Type B pancreatic cell (in vitro differentiated cells): ENCODE data around the gene VN1R5. TPM values are rescaled to one million over a fixed set of nuclear protein-coding genes. Genes with fewer than 3 reads are reported as not detected.

Experiments used
- DNase-seq: peaks from one replicate; pipeline ENCODE4 v3.0.0; 2021; ENCODE audit warnings: mixed read lengths; ENCODE audit not compliant: unreplicated experiment; ENCODE audit errors: extremely low spot score
- H3K27ac Mint-ChIP-seq: 2 replicates; pipeline ENCODE4 v1.8.0; 2021; ENCODE audit warnings: mild to moderate bottlenecking, mixed read lengths
- H3K27me3 Mint-ChIP-seq: 2 replicates; pipeline ENCODE4 v1.8.0; 2021; ENCODE audit warnings: mixed read lengths
- H3K36me3 Mint-ChIP-seq: 2 replicates; pipeline ENCODE4 v1.8.0; 2021; ENCODE audit warnings: mixed read lengths
- H3K4me1 Mint-ChIP-seq: one replicate; pipeline ENCODE4 v1.8.0; 2021; ENCODE audit warnings: mixed read lengths; ENCODE audit not compliant: unreplicated experiment
- H3K4me3 Mint-ChIP-seq: 2 replicates; pipeline ENCODE4 v1.8.0; 2021; ENCODE audit warnings: mild to moderate bottlenecking, mixed read lengths
- H3K9me3 Mint-ChIP-seq: 2 replicates; pipeline ENCODE4 v1.8.0; 2021; ENCODE audit warnings: mixed read lengths
- CTCF ChIP-seq: fragments of 200-600 bp; sonication (generic); conservative IDR thresholded peaks from 2 replicates; pipeline ENCODE4 v1.5.0; 2021; ENCODE audit warnings: antibody characterized with exemption, mild to moderate bottlenecking
- total RNA-seq: library from RNA; stranded (reverse); gene quantifications from 2 replicates; pipeline ENCODE4 v1.2.1, GENCODE V29; 2021; ENCODE audit warnings: low replicate concordance

Gene VN1R5
- total RNA-seq, 1 donor from 2014 or later, result not detected

- no peak overlapping the region for H3K4me3 Mint-ChIP-seq
- no peak for TF ChIP-seq CTCF
- no peaks in the 10 kb centered on the region for H3K27me3 Mint-ChIP-seq
- H3K4me1 Mint-ChIP-seq, result no peaks in the 10 kb centered on the region
- H3K27ac Mint-ChIP-seq, result no peak overlapping the region
- no peaks in the 10 kb centered on the region for H3K36me3 Mint-ChIP-seq
- no peak for DNase-seq
- no peaks in the 10 kb centered on the region for H3K9me3 Mint-ChIP-seq
These were observed 10.2 kb downstream of the VN1R5 start for GRCh38 chr1:247266053-247266452.

GRCh38 chr1:247268390-247269045 is 12.6 kb downstream of the VN1R5 start:
- peaks cover 6% of the 10 kb centered on the region for H3K9me3 Mint-ChIP-seq
- no peak for DNase-seq
- H3K27me3 Mint-ChIP-seq, result no peaks in the 10 kb centered on the region
- H3K27ac Mint-ChIP-seq, result no peak overlapping the region
- TF ChIP-seq CTCF, result no peak
- H3K36me3 Mint-ChIP-seq, result no peaks in the 10 kb centered on the region
- no peak overlapping the region for H3K4me3 Mint-ChIP-seq
- no peaks in the 10 kb centered on the region for H3K4me1 Mint-ChIP-seq

GRCh38 chr1:247269133-247269532 is 13.3 kb downstream of the VN1R5 start:
- no peaks in the 10 kb centered on the region for H3K4me1 Mint-ChIP-seq
- no peaks in the 10 kb centered on the region for H3K36me3 Mint-ChIP-seq
- H3K27me3 Mint-ChIP-seq, result no peaks in the 10 kb centered on the region
- no peak for TF ChIP-seq CTCF
- peaks cover 6% of the 10 kb centered on the region for H3K9me3 Mint-ChIP-seq
- no peak for DNase-seq
- H3K4me3 Mint-ChIP-seq, result no peak overlapping the region
- no peak overlapping the region for H3K27ac Mint-ChIP-seq

- Mint-ChIP-seq H3K4me3 (no peak overlapping the region), H3K36me3 (no peaks in the 10 kb centered on the region), H3K9me3 (peaks cover 10% of the 10 kb centered on the region), H3K27me3 (no peaks in the 10 kb centered on the region), H3K27ac (no peak overlapping the region), H3K4me1 (no peaks in the 10 kb centered on the region)
- TF ChIP-seq CTCF, result no peak
- no peak for DNase-seq
These were observed 14.1 kb downstream of the VN1R5 start for GRCh38 chr1:247270003-247270402.

- peaks cover 10% of the 10 kb centered on the region for H3K9me3 Mint-ChIP-seq
- H3K4me1 Mint-ChIP-seq, result no peaks in the 10 kb centered on the region
- no peaks in the 10 kb centered on the region for H3K27me3 Mint-ChIP-seq
- no peaks in the 10 kb centered on the region for H3K36me3 Mint-ChIP-seq
- no peak for DNase-seq
- TF ChIP-seq CTCF, result no peak
- no peak overlapping the region for H3K4me3 Mint-ChIP-seq
- H3K27ac Mint-ChIP-seq, result no peak overlapping the region
These were observed 17.1 kb downstream of the VN1R5 start for GRCh38 chr1:247273013-247273412.
